HepG2 (cell line): ENCODE measurements around the gene SNRPD2. TPM values are rescaled to one million over a fixed set of nuclear protein-coding genes. Genes with fewer than 3 reads are reported as not detected.
A peak's percentile ranks its signal among the peaks of the same experiment; 100 is the strongest.

Experiments
- AGO1 ChIP-seq: fragments of 200-400 bp; formaldehyde crosslinking; IDR thresholded peaks from 2 replicates; pipeline ENCODE4 v1.6.1; 2017; ENCODE audit warnings: mild to moderate bottlenecking, low read depth, low read length, moderate library complexity; ENCODE audit not compliant: poor library complexity, severe bottlenecking
- KLF13 ChIP-seq: sonication (generic); formaldehyde crosslinking; IDR thresholded peaks from 2 replicates; pipeline ENCODE4 v1.4.0; 2020; ENCODE audit warnings: mild to moderate bottlenecking, missing genetic modification reagents
- LCORL ChIP-seq, 2 experiments: fragments of 450-650 bp in 1 of 2; sonication (generic) in 1 of 2; formaldehyde crosslinking in 1 of 2; IDR thresholded peaks; 2 replicates each; pipeline versions ENCODE4 v1.5.0 to v1.6.1; 2017 to 2020; ENCODE audit warnings: antibody characterized with exemption in 1 of 2, missing genetic modification reagents in 1 of 2
- RAD51 ChIP-seq: fragments of 450-650 bp; IDR thresholded peaks from 2 replicates; pipeline ENCODE4 v1.6.1; 2016; ENCODE audit warnings: borderline replicate concordance
- RBM39 ChIP-seq: fragments of 200-400 bp; formaldehyde crosslinking; IDR thresholded peaks from one replicate; pipeline ENCODE4 v1.6.1; 2018; ENCODE audit warnings: antibody characterized with exemption, mild to moderate bottlenecking, low read depth, low read length; ENCODE audit not compliant: poor library complexity, severe bottlenecking
- SIX1 ChIP-seq: sonication (generic); formaldehyde crosslinking; IDR thresholded peaks from 2 replicates; pipeline ENCODE4 v1.4.0; 2020; ENCODE audit warnings: missing genetic modification reagents, borderline replicate concordance
- XBP1 ChIP-seq: sonication (generic); formaldehyde crosslinking; IDR thresholded peaks from 2 replicates; pipeline ENCODE4 v1.5.0; 2020; ENCODE audit warnings: missing genetic modification reagents
- ZBTB7A ChIP-seq: sonication (generic); formaldehyde crosslinking; IDR thresholded peaks from 2 replicates; pipeline ENCODE4 v1.8.0; 2022; ENCODE audit warnings: mild to moderate bottlenecking, missing genetic modification reagents
- ZNF225 ChIP-seq: sonication (generic); formaldehyde crosslinking; IDR thresholded peaks from 2 replicates; pipeline ENCODE4 v1.4.0; 2020; ENCODE audit warnings: mild to moderate bottlenecking, missing genetic modification reagents
- ZNF230 ChIP-seq: sonication (generic); formaldehyde crosslinking; IDR thresholded peaks from 2 replicates; pipeline ENCODE4 v1.4.0; 2020; ENCODE audit warnings: mild to moderate bottlenecking, missing genetic modification reagents
- ZNF33A ChIP-seq: sonication (generic); formaldehyde crosslinking; IDR thresholded peaks from 2 replicates; pipeline ENCODE4 v1.5.1; 2020; ENCODE audit warnings: missing genetic modification reagents, mild to moderate bottlenecking, moderate library complexity, borderline replicate concordance
- ZNF496 ChIP-seq: sonication (generic); formaldehyde crosslinking; IDR thresholded peaks from 2 replicates; pipeline ENCODE4 v1.8.1; 2023; ENCODE audit warnings: mild to moderate bottlenecking, moderate library complexity, missing genetic modification reagents; ENCODE audit not compliant: insufficient replicate concordance
- ZNF749 ChIP-seq: sonication (generic); formaldehyde crosslinking; IDR thresholded peaks from 2 replicates; pipeline ENCODE4 v1.8.0; 2022; ENCODE audit warnings: mild to moderate bottlenecking, missing genetic modification reagents, moderate library complexity, borderline replicate concordance
- ZSCAN29 ChIP-seq: sonication (generic); formaldehyde crosslinking; conservative IDR thresholded peaks from 2 replicates; pipeline ENCODE4 v1.4.0; 2020; ENCODE audit warnings: mild to moderate bottlenecking, missing genetic modification reagents
- polyA plus RNA-seq, 8 experiments: library from polyadenylated mRNA; depleted of rRNA in 3 of 8; stranded (reverse) in 7 of 8; unstranded in 1 of 8; fragments of >200 nt; fragmentation: Illumina TruSeq in 4 of 8; extraction: Trizol in 4 of 8; gene quantifications; 2 replicates each; pipeline versions ENCODE4 v1.2.1 to v1.2.3, GENCODE V29; 2011 to 2016; ENCODE audit warnings: low read depth in 4 of 8, missing spikeins in 1 of 8, mixed read lengths in 1 of 8; ENCODE audit not compliant: insufficient read depth in 1 of 8
- total RNA-seq, 5 experiments: library from RNA; depleted of rRNA; stranded (reverse); fragments of >200 nt; fragmentation: Illumina TruSeq; extraction: Trizol; gene quantifications; 2 replicates each; pipeline ENCODE4 v1.2.3, GENCODE V29; 2016; ENCODE audit warnings: low read depth in 1 of 5
- TF ChIP-seq, protein P1 (sequence below): IDR thresholded peaks from 2 replicates; pipeline ENCODE4 v1.6.1; 2016; ENCODE audit warnings: low read depth, missing genetic modification reagents, missing compliant biosample characterization
- TF ChIP-seq, protein P2 (sequence below): sonication (generic); formaldehyde crosslinking; IDR thresholded peaks from 2 replicates; pipeline ENCODE4 v1.5.0; 2020; ENCODE audit warnings: mild to moderate bottlenecking, low read depth, missing genetic modification reagents, borderline replicate concordance
- TF ChIP-seq, protein P3 (sequence below): sonication (generic); formaldehyde crosslinking; IDR thresholded peaks from 2 replicates; pipeline ENCODE4 v1.8.0; 2022; ENCODE audit warnings: mild to moderate bottlenecking, missing genetic modification reagents, borderline replicate concordance

SNRPD2 gene
- total and polyA plus RNA-seq, 2 of the 13 experiments (the other 11 are each of a cell fraction or from before 2014, with no cell fraction given): 299 to 485 TPM

DNA sequence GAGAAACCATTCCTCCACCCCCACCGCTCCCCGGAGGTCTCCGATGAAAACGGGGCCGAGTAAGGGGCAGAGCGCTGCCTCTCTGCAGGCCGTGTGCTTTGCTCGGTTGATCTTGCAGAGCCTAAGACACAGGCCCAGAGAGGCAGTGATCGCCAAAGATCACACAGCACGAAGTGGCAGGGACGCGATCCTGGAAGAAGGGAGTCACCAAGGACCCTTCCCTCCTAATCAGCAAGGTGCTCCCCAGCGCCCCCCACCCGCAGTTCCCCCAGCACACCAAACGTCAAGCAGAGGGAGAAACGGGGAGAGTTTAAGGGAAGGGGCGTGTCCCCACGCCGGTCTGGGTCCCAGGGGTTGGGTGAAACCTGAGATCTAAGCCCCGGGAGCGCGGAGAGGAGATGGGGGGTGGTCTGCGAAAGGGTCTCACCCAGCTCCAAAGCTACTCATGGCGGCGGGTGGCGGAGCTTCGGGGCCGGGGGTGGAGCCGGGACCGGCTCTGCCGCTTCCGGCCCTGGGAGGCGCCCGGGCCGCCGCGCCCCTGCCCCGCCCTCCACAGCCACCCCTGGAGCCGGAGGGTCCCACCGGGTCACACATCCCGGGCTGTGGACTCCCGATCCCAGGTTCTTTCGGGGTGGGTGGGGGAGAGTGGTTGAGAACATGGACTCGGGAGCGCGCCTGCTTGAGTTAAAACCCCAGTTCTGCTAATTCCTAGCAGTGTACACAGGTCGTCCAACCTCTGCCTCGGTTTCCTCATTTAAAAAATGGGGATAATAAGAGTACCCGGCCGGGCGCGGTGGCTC, 52.6 kb downstream of the SNRPD2 start, which contains the start of gene EML2 (continued):
- TF ChIP-seq, protein P1, sequence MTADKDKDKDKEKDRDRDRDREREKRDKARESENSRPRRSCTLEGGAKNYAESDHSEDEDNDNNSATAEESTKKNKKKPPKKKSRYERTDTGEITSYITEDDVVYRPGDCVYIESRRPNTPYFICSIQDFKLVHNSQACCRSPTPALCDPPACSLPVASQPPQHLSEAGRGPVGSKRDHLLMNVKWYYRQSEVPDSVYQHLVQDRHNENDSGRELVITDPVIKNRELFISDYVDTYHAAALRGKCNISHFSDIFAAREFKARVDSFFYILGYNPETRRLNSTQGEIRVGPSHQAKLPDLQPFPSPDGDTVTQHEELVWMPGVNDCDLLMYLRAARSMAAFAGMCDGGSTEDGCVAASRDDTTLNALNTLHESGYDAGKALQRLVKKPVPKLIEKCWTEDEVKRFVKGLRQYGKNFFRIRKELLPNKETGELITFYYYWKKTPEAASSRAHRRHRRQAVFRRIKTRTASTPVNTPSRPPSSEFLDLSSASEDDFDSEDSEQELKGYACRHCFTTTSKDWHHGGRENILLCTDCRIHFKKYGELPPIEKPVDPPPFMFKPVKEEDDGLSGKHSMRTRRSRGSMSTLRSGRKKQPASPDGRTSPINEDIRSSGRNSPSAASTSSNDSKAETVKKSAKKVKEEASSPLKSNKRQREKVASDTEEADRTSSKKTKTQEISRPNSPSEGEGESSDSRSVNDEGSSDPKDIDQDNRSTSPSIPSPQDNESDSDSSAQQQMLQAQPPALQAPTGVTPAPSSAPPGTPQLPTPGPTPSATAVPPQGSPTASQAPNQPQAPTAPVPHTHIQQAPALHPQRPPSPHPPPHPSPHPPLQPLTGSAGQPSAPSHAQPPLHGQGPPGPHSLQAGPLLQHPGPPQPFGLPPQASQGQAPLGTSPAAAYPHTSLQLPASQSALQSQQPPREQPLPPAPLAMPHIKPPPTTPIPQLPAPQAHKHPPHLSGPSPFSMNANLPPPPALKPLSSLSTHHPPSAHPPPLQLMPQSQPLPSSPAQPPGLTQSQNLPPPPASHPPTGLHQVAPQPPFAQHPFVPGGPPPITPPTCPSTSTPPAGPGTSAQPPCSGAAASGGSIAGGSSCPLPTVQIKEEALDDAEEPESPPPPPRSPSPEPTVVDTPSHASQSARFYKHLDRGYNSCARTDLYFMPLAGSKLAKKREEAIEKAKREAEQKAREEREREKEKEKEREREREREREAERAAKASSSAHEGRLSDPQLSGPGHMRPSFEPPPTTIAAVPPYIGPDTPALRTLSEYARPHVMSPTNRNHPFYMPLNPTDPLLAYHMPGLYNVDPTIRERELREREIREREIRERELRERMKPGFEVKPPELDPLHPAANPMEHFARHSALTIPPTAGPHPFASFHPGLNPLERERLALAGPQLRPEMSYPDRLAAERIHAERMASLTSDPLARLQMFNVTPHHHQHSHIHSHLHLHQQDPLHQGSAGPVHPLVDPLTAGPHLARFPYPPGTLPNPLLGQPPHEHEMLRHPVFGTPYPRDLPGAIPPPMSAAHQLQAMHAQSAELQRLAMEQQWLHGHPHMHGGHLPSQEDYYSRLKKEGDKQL (CRISPR knock-in tag): no peak
- TF ChIP-seq RAD51 (no peak), LCORL (IDR thresholded peaks at IDR 0.05) (no peak), LCORL (CRISPR knock-in tag; IDR thresholded peaks at IDR 0.05) (no peak), ZNF749 (CRISPR knock-in tag) (no peak), XBP1 (CRISPR knock-in tag) (no peak), ZBTB7A (peak; percentile 75), AGO1 (no peak), ZNF33A (no peak), KLF13 (CRISPR knock-in tag) (no peak), RBM39 (no peak), ZSCAN29 (CRISPR knock-in tag) (no peak), SIX1 (CRISPR knock-in tag) (no peak), ZNF230 (CRISPR knock-in tag) (no peak), ZNF496 (CRISPR knock-in tag) (no peak), ZNF225 (no peak; the same call in 1 of the 2 replicates)
- TF ChIP-seq, protein P2, sequence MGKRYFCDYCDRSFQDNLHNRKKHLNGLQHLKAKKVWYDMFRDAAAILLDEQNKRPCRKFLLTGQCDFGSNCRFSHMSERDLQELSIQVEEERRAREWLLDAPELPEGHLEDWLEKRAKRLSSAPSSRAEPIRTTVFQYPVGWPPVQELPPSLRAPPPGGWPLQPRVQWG (CRISPR knock-in tag): no peak
- TF ChIP-seq, protein P3, sequence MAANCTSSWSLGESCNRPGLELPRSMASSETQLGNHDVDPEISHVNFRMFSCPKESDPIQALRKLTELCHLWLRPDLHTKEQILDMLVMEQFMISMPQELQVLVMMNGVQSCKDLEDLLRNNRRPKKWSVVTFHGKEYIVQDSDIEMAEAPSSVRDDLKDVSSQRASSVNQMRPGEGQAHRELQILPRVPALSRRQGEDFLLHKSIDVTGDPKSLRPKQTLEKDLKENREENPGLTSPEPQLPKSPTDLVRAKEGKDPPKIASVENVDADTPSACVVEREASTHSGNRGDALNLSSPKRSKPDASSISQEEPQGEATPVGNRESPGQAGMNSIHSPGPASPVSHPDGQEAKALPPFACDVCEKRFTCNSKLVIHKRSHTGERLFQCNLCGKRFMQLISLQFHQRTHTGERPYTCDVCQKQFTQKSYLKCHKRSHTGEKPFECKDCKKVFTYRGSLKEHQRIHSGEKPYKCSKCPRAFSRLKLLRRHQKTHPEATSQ (CRISPR knock-in tag): no peak
